Measurements from ENCODE around the gene ALOX15B. TPM values are rescaled to one million over a fixed set of nuclear protein-coding genes. Genes with fewer than 3 reads are reported as not detected.

Gene ALOX15B
- total RNA-seq, 1 donor from 2014 or later: not detected

- DNase-seq (ENCODE audit: low read depth) (no peak), FAIRE-seq (no peak)
- H3K36me3 Mint-ChIP-seq (ENCODE audit: low read depth, unreplicated experiment): no peaks in the 10 kb centered on the region
- Histone ChIP-seq H3K4me1 (ENCODE audit: insufficient read depth, low read length) (peaks cover 9% of the 10 kb centered on the region), H2AFZ (ENCODE audit: low read depth, low read length) (no peak overlapping the region), H3K9me3 (ENCODE audit: insufficient read depth, low read depth, low read length) (no peaks in the 10 kb centered on the region), H3K4me2 (ENCODE audit: low read length) (peak overlapping the region; percentile 13), H4K20me1 (ENCODE audit: insufficient read depth, low read length) (no peaks in the 10 kb centered on the region), H3K79me2 (ENCODE audit: insufficient read depth, low read length) (no peaks in the 10 kb centered on the region), H3K36me3 (ENCODE audit: insufficient read depth, low read length) (no peaks in the 10 kb centered on the region), H3K4me3 (ENCODE audit: insufficient read depth, low read depth, low read length) (no peak overlapping the region), H3K9ac (ENCODE audit: low read length) (no peak overlapping the region), H3K27me3 (ENCODE audit: insufficient read depth, low read length) (peaks cover 42% of the 10 kb centered on the region), H3K27ac (ENCODE audit: low read depth, low read length) (no peak overlapping the region)
- peaks cover 2% of the 10 kb centered on the region for H3K9me3 Mint-ChIP-seq (ENCODE audit: unreplicated experiment)
- peaks cover 9% of the 10 kb centered on the region for H3K4me1 Mint-ChIP-seq (ENCODE audit: low read depth, unreplicated experiment)
- H3K27ac Mint-ChIP-seq (ENCODE audit: unreplicated experiment): no peak overlapping the region
- H3K4me3 Mint-ChIP-seq (ENCODE audit: unreplicated experiment): no peak overlapping the region
- peaks cover 43% of the 10 kb centered on the region for H3K27me3 Mint-ChIP-seq (ENCODE audit: low read depth, unreplicated experiment)
- TF ChIP-seq, protein P1, sequence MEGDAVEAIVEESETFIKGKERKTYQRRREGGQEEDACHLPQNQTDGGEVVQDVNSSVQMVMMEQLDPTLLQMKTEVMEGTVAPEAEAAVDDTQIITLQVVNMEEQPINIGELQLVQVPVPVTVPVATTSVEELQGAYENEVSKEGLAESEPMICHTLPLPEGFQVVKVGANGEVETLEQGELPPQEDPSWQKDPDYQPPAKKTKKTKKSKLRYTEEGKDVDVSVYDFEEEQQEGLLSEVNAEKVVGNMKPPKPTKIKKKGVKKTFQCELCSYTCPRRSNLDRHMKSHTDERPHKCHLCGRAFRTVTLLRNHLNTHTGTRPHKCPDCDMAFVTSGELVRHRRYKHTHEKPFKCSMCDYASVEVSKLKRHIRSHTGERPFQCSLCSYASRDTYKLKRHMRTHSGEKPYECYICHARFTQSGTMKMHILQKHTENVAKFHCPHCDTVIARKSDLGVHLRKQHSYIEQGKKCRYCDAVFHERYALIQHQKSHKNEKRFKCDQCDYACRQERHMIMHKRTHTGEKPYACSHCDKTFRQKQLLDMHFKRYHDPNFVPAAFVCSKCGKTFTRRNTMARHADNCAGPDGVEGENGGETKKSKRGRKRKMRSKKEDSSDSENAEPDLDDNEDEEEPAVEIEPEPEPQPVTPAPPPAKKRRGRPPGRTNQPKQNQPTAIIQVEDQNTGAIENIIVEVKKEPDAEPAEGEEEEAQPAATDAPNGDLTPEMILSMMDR (IDR thresholded peaks at IDR 0.05; ENCODE audit: insufficient read depth, low read depth, low read length): no peak
- TF ChIP-seq EZH2 (IDR thresholded peaks at IDR 0.05; ENCODE audit: insufficient read depth, low read length): no peak
Observed at GRCh38 chr17:8056976-8057625, 18.2 kb downstream of the ALOX15B start.

- no peak for TF ChIP-seq EZH2 (IDR thresholded peaks at IDR 0.05; ENCODE audit: insufficient read depth, low read length)
- TF ChIP-seq, protein P1 (IDR thresholded peaks at IDR 0.05; ENCODE audit: insufficient read depth, low read depth, low read length): peak; percentile 84
- no peak overlapping the region for H2AFZ ChIP-seq (ENCODE audit: low read depth, low read length)
- peaks cover 9% of the 10 kb centered on the region for H3K4me1 ChIP-seq (ENCODE audit: insufficient read depth, low read length)
- no peak overlapping the region for H3K4me3 ChIP-seq (ENCODE audit: insufficient read depth, low read depth, low read length)
- peak; percentile 53 for DNase-seq (ENCODE audit: low read depth)
- Mint-ChIP-seq H3K27ac (ENCODE audit: unreplicated experiment) (no peak overlapping the region), H3K36me3 (ENCODE audit: low read depth, unreplicated experiment) (no peaks in the 10 kb centered on the region), H3K27me3 (ENCODE audit: low read depth, unreplicated experiment) (peaks cover 49% of the 10 kb centered on the region), H3K4me3 (ENCODE audit: unreplicated experiment) (no peak overlapping the region), H3K9me3 (ENCODE audit: unreplicated experiment) (peaks cover 2% of the 10 kb centered on the region), H3K4me1 (ENCODE audit: low read depth, unreplicated experiment) (peaks cover 11% of the 10 kb centered on the region)
- no peak overlapping the region for H3K27ac ChIP-seq (ENCODE audit: low read depth, low read length)
- no peak overlapping the region for H3K9ac ChIP-seq (ENCODE audit: low read length)
- H3K36me3 ChIP-seq (ENCODE audit: insufficient read depth, low read length): no peaks in the 10 kb centered on the region
- no peaks in the 10 kb centered on the region for H4K20me1 ChIP-seq (ENCODE audit: insufficient read depth, low read length)
- H3K79me2 ChIP-seq (ENCODE audit: insufficient read depth, low read length): no peaks in the 10 kb centered on the region
- FAIRE-seq: peak; percentile 89
- H3K4me2 ChIP-seq (ENCODE audit: low read length): peak overlapping the region; percentile 13
- peaks cover 44% of the 10 kb centered on the region for H3K27me3 ChIP-seq (ENCODE audit: insufficient read depth, low read length)
- H3K9me3 ChIP-seq (ENCODE audit: insufficient read depth, low read depth, low read length): no peaks in the 10 kb centered on the region
Observed at GRCh38 chr17:8057691-8058114, 18.8 kb downstream of the ALOX15B start.

DNA sequence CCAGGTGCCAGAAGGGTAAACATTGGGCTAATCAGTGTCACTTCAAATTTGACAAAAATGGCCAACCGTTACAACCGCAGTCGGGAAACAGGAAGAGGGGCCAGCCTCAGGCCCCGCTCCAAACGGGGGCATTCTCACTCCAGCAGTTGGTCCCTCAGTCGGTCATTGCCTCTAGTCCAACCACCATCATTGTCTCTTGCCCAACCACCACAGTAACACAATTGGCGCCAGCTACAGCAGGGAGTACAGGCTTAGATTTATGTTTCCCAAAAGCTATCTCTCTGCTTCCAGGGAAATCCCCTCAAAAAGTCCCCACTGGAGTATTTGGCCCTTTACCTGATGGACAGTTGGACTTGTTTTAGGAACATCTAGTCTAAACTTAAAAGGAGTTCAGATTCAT is 20.3 kb downstream of the ALOX15B start:
- no peak overlapping the region for H3K4me3 Mint-ChIP-seq (ENCODE audit: unreplicated experiment)
- Histone ChIP-seq H3K4me2 (ENCODE audit: low read length) (no peak overlapping the region), H3K27ac (ENCODE audit: low read depth, low read length) (no peak overlapping the region), H3K79me2 (ENCODE audit: insufficient read depth, low read length) (no peaks in the 10 kb centered on the region), H4K20me1 (ENCODE audit: insufficient read depth, low read length) (no peaks in the 10 kb centered on the region), H2AFZ (ENCODE audit: low read depth, low read length) (no peak overlapping the region), H3K4me1 (ENCODE audit: insufficient read depth, low read length) (peaks cover 9% of the 10 kb centered on the region), H3K9ac (ENCODE audit: low read length) (no peak overlapping the region), H3K4me3 (ENCODE audit: insufficient read depth, low read depth, low read length) (no peak overlapping the region), H3K36me3 (ENCODE audit: insufficient read depth, low read length) (no peaks in the 10 kb centered on the region), H3K9me3 (ENCODE audit: insufficient read depth, low read depth, low read length) (no peaks in the 10 kb centered on the region), H3K27me3 (ENCODE audit: insufficient read depth, low read length) (peaks cover 55% of the 10 kb centered on the region)
- TF ChIP-seq, protein P1 (IDR thresholded peaks at IDR 0.05; ENCODE audit: insufficient read depth, low read depth, low read length): no peak
- TF ChIP-seq EZH2 (IDR thresholded peaks at IDR 0.05; ENCODE audit: insufficient read depth, low read length): no peak
- DNase-seq (ENCODE audit: low read depth): no peak
- peaks cover 11% of the 10 kb centered on the region for H3K4me1 Mint-ChIP-seq (ENCODE audit: low read depth, unreplicated experiment)
- FAIRE-seq: no peak
- H3K9me3 Mint-ChIP-seq (ENCODE audit: unreplicated experiment): no peaks in the 10 kb centered on the region
- peaks cover 57% of the 10 kb centered on the region for H3K27me3 Mint-ChIP-seq (ENCODE audit: low read depth, unreplicated experiment)
- H3K36me3 Mint-ChIP-seq (ENCODE audit: low read depth, unreplicated experiment): no peaks in the 10 kb centered on the region
- no peak overlapping the region for H3K27ac Mint-ChIP-seq (ENCODE audit: unreplicated experiment)

Measured in astrocyte (in vitro differentiated cells and primary cell).